GM23248 (cell line): Measurements from ENCODE around the gene ZBTB7C.

Experiments used
- EZH2 ChIP-seq: fragments of 200-600 bp; sonication (generic); IDR thresholded peaks from 2 replicates; pipeline ENCODE4 v1.6.1; 2018; ENCODE audit warnings: antibody characterized with exemption, mild to moderate bottlenecking; ENCODE audit not compliant: insufficient read depth, poor library complexity, severe bottlenecking
- EZH2phosphoT487 ChIP-seq: fragments of 200-600 bp; sonication (generic); IDR thresholded peaks from 2 replicates; pipeline ENCODE4 v1.6.1; 2018; ENCODE audit warnings: antibody characterized with exemption, moderate library complexity, mild to moderate bottlenecking, low read depth; ENCODE audit not compliant: insufficient read depth

DNA sequence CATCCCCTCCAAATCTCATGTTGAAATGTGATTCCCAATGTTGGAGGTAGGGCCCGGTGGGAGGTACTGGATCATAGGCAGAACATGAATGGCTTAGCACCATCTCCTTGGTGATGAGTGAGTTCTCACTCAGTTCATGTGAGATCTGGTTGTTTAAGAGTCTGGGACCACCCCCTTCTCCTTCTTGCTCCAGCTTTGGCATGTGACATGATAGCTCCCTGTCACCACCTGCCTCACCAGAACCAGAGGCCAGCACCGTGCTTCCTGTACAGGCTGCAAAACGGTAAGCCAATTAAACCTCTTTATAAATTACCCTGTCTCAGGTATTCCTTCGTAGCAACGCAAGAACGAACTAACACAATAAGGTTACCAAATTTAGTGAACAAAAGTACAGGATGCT lies 95.4 kb downstream of the ZBTB7C start:
- TF ChIP-seq EZH2 = no peak
- no peak for TF ChIP-seq EZH2phosphoT487
